HG02642 (cell line): ENCODE measurements around the gene CD2AP.
A peak's percentile ranks its signal among the peaks of the same experiment; 100 is the strongest.
"Not testable (repeated sequence)": the region's sequence is repeated elsewhere in the genome, so short reads cannot be mapped to it uniquely, and the experiment has no call there.

Source experiments
- ATAC-seq: cut with Tn5 transposase; IDR thresholded peaks from one replicate; pipeline ENCODE4 v1.9.1; 2021; ENCODE audit warnings: mild to moderate bottlenecking; ENCODE audit not compliant: unreplicated experiment, poor library complexity

Gene CD2AP, protein sequence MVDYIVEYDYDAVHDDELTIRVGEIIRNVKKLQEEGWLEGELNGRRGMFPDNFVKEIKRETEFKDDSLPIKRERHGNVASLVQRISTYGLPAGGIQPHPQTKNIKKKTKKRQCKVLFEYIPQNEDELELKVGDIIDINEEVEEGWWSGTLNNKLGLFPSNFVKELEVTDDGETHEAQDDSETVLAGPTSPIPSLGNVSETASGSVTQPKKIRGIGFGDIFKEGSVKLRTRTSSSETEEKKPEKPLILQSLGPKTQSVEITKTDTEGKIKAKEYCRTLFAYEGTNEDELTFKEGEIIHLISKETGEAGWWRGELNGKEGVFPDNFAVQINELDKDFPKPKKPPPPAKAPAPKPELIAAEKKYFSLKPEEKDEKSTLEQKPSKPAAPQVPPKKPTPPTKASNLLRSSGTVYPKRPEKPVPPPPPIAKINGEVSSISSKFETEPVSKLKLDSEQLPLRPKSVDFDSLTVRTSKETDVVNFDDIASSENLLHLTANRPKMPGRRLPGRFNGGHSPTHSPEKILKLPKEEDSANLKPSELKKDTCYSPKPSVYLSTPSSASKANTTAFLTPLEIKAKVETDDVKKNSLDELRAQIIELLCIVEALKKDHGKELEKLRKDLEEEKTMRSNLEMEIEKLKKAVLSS

DNA sequence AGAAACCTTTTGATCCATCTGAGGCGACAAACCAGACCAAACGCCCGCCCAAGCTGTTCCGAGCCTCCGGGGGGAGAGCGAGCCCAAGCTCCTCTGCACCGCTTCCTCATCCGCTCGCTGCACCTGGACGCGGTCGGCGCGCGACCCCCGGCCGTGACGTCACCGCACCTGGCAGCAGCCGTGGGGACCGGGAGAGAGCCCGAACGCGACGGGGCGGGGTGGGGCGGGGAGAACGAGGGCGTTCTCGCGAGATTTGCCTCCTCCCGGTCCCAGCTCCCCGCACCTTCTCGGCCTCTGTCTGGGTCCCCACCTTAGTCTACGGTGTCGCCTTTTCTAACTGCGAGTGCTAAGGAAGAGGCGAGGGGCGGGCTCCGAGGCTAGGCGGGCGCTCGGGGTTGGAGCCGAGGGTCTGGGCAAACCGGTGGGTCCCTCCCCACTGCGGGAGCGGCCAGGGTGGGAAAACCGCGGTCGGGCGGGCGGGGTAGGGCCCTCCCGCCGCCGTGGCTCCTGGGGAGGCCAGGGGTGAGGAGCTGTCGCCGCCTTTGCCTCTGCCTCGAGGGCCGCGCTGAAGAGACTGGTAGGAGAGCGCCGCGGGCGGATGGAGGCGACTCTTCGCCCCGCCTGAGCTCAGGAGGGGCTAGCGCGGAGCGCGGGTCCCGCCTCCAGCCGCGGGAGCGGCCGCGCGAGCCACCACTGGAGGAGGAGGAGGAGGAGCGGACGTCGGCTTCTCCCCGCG is at the start of gene CD2AP:
Gene CD2AP (plus strand): TSS at position 293 of the 736 bp plus-strand sequence. CDS start 456 bp downstream, outside the sequence.
- peak; percentile 88 for ATAC-seq

DNA sequence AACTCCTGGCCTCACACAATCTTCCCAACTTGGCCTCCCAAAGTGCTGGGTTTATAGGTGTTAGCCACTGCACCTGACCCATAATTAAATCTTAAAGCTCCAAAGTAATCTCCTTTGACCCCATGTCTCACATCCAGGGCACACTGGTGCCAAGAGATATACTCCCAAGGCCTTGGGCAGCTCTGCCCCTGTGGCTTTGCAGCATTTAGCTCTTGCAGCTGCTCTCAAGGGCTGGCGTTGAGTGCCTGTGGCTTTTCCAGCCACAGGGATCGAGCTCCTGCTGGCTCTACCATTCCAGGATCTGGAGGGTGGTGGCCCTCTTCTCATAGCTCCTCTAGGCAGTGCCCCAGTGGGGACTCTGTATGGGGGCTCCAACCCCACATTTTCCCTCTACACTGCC is 49.3 kb upstream of the CD2AP start:
- ATAC-seq: no peak

DNA sequence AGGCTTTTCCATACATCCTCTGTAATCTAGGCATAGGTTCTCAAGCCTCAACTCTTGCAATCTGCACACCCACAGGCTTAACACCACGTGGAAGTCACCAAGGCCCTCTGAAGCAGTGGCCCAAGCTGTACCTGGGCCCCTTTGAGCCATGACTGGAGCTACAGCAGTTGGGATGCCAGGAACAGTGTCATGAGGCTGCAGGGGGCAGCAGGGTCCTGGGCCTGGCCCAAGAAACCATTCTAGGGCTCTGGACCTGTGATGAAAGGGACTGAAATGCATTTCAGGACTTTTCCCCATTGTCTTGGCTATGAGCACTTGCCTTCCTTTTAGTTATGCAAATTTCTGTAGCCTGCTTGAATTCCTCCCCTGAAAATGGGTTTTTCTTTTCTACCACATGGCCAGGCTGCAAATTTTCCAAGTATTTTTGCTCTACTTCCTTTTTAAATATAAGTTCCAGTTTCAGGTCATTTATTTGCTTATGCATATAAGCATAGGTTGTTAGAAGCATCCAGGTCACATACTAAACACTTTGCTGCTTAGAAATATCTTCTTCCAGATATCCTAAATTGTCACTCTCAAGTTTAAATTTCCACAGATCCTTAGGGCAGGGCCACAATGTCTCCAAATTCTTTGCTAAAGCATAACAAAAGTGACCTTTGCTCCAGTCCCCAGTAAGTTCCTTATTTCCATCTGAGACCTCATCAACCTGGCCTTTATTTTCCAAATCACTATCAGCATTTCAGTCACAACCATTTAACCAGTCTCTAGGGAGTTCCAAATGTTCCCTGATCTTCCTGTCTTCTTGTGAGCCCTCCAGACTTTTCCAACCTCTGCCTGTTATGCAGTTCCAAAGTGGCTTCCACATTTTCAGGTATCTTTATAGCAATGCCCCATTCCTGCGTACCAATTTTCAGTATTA is 48.6 kb upstream of the CD2AP start:
- no peak for ATAC-seq

DNA sequence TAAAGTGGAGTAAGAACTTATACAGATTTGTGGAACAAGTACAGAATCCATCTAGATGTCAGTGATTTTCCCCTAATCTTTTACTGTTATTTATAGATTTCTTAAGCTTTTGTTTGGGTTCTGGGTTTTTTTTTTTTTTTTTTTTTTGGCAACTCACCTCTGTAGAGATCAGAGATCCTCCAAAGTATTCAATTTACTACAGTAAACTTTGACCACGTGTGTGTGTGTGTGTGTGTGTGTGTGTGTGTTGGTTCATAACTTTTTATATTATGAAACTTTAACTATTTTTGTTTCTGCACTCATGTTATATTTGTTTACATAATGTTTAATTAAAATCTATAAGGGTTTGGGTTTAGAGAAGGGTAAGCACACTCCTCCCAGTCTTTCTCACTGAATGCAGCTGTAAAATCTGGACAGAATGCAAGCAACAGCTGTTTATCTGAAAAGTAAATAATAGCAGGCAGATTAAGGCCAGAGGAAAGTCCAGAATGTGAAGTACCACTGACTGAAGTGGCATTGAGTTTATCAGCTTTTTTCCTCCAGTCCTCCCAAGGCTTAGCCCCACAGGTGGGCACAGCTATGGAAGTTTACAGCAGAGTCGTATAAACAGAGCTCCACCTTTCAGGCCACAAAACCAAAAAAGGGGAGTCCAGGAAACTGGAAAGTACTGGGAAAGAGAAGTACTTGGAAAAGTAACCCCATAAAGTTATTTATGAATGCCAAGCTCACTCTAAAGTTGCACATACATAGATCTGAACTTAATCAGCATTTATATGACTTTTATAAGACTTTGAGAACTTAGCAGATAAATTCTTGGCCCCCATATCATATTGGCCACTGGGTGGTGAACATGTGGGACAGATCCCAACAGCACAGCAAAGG is 43.0 kb upstream of the CD2AP start:
- no peak for ATAC-seq

DNA sequence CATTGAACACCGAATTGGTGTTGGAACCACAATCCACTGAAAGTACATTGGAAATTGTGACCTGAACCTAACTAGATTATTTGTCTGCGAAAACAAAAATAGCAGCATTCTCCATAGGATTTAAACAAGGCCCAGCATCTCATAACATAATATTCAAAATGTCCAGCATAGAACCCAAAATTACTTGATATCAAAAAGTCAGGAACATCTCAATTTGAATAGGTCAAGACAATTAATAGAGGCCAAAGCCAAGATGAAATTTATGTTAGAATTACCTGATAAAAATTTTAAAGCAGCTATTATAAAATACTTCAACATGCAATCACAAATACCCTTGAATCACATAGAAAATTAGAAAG is 42.4 kb upstream of the CD2AP start:
- ATAC-seq: no peak

DNA sequence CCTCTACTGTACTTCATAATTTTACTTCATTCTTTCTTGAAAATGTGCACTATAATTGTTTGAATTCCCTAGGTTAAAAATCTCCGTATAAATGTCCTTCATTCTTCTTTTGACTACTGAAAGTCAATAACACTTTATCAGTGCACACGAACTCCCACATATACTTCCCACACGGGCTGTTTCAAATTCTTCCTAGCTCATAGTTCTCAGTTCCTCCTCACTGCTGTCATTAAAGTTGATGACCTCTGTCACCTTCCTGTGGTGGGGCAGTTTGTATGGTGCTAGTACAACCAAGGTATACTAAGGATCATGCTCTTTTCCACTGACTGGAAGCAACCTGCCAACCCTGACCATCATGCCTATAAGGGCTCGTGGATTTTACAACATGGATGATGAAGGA is 40.0 kb upstream of the CD2AP start:
- peak; percentile 62 for ATAC-seq

DNA sequence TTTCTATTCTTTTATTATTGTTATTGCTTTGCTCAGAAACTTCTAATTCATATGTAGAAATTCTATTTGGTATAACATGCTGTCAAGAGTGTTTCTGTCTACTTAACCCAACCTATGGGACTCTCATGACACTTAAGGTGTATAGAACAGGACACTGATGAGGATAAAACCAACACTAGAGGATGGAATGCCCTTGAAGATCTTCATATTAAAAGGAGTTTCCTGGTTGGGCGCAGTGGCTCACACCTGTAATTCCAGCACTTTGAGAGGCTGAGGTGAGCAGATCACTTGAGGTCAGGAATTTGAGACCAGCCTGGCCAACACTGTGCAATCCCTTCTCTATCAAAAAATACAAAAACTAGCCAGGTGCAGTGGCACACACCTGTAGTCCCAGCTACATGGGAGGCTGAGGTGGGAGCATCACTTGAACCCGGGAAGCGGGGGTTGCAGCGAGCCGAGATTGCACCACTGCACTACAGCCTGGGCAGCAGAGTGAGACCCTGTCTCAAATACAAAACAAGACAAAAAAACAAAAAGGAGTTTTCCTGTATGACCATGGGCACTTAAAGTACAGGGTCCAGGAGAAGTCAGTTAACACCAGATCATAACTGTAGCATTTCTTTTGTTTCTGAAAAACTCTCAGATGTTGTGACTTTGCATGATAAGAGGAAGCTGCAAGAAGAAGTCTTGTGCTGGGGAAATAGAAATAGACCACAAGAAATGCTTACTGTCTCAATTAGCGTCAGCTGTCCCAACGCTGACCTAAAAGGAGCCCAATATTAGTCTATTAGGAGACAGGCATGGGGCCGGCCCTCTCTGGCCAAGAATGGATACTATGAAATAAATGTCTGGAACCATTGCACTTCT is 38.9 kb upstream of the CD2AP start:
- ATAC-seq: peak; percentile 82

DNA sequence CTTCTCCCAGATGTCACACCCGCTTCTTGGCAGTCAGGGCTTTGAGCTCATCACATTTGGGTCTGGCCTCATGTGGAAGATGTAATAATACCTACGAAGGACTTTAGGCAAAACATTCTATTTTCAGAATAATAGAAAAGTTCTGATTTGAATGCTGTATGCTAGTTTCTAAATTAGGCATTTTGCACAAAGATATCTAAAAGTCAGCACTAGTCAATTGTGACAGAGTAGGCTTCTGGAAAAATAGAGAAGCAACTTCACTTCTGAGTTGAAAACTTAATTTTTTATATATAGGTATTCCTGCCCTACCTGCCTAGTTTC is 38.3 kb upstream of the CD2AP start:
- ATAC-seq: peak; percentile 39

DNA sequence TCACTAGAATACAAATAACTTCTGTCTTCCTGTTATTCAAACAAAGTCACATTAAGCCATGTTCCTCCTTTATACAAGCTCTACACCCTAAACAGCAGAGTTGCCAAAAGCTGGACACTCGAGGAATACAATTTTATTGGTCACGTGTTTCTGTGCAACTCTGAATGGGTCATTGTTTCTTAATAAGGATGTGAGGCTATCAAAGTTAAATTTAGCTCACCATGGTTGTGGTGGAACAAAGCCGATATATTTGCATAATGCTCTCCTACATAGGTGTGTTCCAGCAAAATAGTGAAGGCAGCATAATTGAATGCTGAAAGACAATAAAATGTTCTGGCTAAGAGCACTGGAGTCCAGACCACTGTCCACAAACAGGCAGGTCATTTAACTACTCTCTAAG is 36.9 kb upstream of the CD2AP start:
- peak; percentile 57 for ATAC-seq

DNA sequence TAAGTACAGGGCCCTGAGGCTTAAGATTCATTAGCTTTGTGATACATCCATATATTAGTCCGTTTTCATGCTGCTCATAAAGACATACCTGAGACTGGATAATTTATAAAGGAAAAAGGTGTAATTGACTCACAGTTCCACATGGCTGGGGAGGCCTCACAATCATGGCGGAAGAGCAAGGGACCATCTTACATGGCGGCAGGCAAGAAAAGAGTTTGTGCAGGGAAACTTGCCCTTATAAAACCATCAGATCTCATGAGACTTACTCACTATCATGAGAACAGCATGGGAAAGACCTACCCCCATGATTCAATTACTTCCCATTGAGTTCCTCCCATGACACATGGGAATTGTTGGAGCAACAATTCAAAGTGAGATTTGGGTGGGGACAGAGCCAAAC is 32.6 kb upstream of the CD2AP start:
- not testable (repeated sequence) for ATAC-seq

DNA sequence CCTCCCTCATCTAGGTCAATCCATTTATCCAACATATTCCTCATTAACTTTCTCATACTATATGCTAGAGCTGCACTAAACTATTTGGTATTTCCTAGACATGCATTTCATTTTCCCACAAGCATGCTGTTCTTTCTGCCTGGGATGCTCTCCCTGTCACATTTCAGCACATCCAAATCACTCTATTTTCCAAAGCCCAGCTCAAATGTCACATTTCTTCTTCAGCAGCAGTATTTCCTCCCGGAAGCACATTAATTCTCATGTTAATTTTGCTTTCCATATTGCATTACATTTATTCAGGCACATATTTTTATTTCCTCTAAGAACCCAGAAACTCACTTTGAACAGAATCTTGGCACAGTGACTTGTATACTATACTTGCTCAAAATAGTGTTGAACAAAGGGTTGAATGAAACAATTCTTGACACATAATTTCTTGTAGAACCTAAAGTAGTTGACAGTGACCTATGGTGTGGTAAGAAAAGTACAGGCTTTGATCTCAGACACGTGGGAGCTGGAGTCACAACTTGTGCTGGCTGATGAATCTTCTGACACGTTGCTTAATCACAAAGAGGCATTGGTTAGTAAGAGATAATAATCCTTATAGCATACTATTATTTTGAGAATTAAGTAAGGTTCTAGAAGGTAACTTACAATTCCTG is 30.8 kb upstream of the CD2AP start:
- ATAC-seq: no peak

DNA sequence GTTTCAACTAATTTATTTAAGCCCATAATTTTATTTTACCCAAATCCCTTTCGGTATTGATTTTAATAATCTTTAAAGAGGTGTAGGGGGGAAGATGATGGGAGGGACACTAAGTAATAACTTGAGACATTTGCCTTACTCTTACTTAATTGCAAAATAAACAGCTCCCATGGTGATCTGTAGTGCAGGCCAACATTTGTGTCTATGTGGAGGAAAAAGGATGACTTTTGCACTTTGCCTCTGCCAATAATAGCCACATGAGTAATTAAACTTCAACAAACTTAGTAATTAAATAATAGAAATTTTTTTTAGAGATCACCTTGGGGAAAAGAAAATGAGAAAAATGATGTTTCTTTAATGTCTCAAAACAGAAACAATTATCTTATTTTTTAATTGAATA is 29.9 kb upstream of the CD2AP start:
- no peak for ATAC-seq

DNA sequence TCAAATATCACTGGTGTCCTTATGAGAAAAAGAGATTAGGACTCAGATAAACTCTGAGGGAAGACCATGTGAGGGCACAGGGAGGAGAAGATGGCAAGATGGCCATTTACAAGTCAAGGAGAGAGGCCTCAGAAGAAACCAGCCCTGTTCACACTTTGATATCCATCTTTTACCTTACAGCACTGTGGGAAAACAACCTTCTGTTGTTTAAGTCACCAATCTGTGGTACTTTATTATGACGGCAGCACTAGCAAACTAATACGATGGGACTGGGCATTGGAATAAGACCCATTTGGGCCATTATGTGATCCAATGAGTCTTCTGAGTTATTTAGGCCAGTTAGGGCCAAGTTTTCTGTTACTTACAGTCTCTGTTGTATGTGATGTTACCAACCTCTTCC is 26.4 kb upstream of the CD2AP start:
- no peak for ATAC-seq

DNA sequence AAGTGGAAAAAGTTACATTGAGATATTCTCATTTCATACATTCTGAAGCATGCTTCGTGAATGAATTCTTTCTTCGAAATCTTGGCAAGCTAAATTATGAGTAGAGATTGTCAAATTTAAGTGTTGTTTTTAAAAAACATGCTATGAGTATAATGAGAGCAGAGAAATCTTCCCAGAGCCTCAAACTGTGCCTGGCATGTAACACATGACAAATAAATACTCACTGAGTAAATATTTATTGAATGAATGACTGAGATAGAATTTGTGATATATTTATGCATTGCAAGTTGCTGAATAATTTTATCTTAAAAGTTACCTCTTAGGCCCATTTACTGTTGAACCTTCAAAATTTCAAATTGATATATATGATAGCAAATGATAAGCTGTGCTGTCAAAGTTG is 24.7 kb upstream of the CD2AP start:
- no peak for ATAC-seq

DNA sequence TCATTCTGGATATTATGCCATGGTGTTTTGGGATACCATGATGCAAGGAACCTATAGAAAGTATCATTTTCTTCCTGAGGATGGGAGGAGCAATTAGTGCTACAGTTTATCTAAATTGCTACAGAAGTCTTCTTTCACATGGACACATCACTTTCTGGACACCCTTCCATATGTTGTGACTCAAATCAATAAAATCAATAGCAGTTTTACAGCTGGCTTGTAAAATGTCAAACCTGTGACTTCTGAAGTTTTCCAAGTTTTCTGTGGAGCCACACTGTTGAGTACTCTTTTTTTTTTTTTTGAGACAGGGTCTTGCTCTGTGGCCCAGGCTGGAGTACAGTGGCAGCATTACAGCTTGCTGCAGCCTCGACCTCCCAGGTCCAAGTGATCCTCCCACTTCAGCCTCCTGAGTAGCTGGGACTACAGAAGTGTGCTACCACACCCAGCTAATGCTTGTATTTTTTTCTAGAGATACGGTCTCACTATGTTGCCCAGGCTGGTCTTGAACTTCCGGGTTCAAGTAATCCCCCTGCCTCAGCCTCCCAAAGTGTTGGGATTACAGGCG is 24.1 kb upstream of the CD2AP start:
- ATAC-seq: no peak

DNA sequence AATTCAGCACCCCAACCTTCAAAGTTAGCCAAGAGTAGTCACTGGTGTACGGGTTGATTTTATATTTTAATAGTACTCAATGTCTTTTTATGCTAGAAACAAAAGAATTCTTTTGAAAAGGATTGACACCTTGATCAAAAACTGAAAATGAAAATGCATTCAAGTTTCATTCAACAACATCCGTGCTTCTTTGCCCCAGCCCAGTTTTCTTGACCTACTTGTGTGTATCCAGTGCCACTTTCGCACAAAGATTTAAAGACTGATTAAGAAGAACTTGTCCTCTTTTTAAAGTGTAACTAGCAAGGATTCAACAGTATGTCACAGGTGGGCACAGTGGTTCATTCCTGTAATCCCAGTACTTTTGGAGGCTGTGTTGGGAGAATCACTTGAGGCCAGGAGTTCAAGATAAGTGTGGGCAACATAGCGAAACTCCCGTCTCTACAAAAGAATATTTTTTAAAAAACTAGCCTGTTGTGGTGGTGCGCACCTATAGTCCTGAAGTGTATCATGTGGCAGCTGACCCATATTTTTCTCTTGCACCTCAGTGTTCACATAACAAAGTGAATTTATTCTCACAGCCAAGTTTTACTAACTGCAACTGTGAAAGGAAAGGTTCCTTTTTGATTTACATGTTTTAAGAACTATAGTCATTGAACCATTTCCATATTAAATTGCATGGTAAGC is 22.7 kb upstream of the CD2AP start:
- ATAC-seq: no peak

DNA sequence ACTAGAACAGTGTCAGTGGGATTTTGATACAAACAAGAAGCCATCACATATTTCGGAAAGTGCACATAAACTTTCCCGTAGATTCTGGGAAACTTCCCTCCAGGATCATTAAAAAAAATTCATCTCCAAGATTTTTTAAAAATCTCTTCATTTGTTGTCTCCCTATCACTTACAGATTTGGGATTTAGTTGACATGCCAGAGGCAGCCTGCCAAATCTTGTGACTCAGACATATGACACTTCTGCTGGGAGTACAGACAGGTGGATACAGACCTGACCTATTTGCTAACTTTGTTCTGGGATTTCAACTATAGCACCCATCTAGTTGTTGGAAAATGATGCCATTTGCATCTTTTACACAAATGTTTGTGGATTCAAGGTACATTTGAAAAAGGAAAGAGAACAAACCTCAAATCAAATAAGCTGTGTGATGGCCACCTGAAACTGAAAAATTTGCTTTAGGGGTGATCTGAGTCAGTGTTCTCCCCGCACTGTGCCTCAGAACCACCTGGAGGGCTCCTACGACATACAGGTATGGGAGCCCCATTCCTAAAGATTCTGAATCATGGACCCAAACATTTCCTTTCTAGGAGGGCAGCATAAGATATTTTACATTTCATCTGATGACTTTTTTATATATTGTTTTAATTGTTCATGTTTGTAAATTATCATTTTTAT is 21.9 kb upstream of the CD2AP start:
- no peak for ATAC-seq
